HuH-7.5 (cell line): Measurements from ENCODE around the gene JAKMIP1.
A peak's percentile ranks its signal among the peaks of the same experiment; 100 is the strongest.

Experiments used
- DNase-seq: peaks from one replicate; pipeline ENCODE4 v3.0.0; 2011; ENCODE audit warnings: low spot score

JAKMIP1 gene

GRCh38 chr4:6200011-6200921 is at the start of gene JAKMIP1:
Gene JAKMIP1, minus strand, starts transcription at chr4:6200549. Its CDS starts 87,699 bp downstream, at chr4:6112850.
- peak; percentile 96 for DNase-seq

DNA sequence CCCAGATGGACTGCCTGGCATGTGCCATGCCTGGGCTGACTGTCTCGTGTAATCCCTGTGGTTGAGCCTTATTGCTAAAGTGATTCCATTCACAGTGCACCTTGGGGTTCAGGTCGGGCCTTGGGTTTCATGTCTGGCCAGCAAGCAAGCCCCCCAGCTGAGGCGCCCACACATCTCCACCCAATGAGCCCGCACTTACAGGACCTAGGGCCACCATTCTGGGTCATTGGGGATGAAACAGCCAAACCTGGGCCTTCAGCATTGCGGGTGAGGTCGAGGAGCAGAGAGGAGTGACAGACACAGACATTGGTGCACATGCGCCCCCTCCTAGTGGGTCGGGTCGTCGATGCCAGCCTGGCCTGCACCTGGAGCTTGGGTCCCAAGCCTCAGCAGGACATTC is 48.0 kb upstream of the JAKMIP1 start:
- no peak for DNase-seq

DNA sequence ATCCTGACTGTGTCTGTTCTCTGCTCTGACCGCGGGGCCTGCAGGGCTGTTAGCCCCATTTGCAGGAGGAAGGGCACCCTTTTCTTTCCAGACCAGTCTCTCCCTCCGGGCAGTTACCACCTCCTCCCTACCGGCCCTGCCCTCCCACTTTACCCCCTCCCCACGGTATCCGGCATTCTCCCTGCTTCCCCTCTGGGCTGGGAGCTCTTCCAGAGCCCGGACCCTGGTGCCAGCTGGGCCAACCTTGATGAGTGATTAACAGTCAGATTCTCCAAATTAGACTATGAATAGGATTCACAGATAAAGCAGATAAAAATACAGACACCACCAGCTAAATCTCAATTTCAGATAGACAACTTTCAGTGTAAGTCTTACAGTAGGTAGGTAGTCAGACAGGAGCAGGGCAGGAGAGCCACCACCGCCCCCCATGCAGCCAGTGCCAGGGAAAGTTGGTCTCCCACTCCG is 45.9 kb upstream of the JAKMIP1 start:
- DNase-seq: no peak

GRCh38 chr4:6245246-6246169 is 45.2 kb upstream of the JAKMIP1 start:
- no peak for DNase-seq

GRCh38 chr4:6242271-6243029 is 42.1 kb upstream of the JAKMIP1 start:
- no peak for DNase-seq

DNA sequence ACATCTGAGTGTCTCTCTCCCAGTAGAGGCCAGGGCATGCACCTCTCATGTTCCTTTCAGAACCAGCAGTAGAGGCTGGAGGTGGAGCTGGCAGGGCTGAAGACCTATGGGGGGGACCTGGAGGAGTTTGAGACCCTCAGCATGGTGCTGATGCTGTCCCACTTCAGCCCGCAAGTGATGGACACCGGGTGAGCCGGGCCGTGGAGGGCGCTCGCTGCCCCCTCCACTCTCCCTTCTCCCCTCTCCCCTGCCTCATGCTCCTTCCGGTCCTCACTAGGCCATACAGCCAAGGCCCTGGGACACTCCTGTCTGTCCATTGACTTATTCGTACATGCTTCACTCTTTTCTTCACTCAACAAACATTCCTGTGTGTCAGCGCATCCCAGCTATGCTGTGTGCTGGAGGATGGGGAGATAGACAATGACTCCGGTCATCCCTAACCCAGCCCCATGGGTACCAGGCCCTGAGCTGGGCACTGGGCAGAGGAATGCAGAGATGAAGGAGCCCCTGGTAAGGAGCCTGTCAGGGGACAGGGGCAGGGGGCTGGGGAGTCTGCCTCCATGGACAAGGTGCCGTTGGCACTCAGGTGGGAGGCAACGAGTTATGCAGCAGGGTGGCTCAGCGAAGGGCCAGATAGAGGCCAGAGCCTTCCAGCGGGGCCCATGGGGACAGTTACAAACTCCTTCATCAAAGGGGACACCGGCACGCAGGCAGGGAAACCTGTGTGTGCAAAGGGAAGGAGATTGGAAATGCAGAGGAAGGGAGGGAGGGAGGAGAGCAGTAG is 40.9 kb upstream of the JAKMIP1 start:
- no peak for DNase-seq

DNA sequence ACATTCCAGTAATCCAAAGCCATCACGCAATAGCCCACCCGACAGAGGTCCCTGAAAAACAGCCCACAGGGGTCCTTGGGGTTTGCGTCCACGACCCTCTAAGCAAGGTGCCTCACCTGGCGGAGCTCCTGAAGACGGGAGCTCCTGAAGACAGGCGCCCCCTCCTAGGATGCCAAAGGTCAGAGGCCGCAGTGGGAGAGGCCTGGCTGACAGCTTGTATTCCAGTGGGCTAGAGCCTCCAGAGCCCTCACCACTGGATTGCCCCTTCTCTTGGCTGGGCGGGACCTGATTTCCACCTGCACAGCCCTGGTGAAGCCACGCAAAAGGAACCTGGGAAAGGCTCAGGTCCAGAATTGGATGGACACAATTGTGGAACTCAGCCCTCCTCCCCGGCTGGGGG is 39.6 kb upstream of the JAKMIP1 start:
- no peak for DNase-seq

DNA sequence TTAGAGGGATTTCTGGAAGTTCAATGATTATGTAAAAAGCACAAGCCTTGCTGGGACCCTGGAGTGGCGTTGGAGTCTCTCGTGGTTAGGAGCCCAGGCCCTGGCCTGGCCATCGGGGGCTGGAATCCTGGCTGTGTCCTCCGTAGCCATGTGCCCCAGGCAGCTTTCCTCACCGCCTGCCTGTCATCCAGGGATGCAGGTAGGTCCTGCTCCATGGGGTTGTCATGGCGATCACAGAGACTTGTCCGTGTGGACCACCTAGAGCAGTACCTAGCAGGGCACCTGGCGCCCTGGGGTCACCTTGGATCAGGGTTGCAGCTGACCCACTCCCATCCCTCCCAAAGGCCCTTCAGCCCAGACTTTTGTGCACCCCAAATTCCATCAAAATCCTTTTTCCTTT is 39.1 kb upstream of the JAKMIP1 start:
- DNase-seq: no peak

DNA sequence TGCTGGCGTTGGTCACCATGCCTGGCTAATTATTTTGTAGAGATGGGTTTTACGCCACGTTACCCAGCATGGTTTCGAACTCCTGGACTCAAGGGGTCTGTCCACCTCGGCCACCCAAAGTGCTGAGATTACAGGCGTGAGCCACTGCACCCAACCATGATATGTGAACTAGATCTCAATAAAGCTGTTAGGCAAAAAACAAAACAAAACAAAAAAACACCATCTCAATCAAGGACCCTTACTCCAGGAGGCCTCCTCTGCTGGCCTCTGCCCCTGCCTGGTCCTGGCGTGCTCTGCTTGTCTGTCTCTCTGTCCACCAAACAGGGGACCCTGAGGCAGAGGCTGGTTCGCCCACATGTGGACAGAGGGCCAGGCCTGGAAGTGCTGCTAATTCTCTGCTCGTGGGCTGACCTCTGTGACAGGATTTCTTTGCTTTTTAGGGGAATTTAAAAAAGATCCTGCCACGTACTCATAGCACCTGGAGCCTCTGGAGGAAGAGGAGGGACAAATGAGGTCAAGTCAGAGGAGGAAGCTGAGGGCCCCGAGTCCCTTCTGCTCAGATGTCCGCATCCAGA is 36.6 kb upstream of the JAKMIP1 start:
- DNase-seq: no peak

DNA sequence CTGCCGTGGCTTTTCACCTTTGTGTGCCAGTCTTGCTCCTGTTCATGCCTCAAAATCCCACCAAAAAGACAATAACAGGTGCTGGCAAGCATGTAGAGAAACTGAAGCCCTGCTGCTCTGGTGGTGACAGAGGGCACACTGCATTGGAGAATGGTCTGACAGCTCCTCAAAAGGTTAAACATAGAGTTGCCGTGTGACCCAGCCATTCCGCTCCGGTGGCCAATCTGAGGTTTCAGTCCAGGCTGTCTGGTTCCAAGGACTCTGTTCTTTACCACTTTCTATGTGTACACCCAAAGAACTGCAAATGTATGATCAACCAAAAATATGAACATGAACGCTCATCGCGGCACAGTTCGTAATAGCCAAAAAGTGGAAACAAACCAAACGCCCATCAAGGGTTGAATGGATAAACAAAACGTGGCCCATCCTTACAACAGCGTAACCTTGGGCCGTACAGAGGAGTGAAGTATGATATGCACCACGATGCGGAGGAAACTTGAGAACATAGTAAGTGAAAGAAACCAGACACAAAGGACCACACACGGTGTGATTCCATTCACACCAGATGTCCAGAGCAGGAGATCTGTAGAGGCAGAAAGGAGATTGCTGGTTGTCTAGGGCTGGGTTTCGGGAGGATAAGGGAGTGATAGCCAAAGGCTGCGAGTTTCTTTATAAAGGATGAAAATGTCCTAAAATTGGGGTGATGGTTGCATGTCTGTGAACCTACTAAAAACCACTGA is 35.7 kb upstream of the JAKMIP1 start:
- DNase-seq: no peak

DNA sequence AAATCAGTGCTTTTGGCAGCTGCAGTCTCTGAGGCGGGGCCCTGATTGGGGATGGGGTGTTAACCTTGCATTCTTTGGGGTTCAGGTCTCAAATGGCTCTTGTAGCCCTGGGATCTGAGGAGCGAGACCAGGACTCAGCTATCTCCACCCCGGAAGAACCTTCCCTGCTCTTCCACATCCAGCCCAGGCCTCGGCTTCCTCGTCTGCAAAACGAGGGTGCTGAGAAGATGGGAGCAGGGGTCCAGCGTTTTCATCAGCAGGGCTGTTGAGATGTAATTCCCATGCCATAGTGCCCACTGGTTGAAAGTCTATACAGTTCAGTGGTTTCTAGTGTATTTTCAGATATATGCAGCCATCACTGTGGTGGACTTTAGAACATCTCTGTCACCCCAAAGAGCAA is 34.7 kb upstream of the JAKMIP1 start:
- DNase-seq: no peak

DNA sequence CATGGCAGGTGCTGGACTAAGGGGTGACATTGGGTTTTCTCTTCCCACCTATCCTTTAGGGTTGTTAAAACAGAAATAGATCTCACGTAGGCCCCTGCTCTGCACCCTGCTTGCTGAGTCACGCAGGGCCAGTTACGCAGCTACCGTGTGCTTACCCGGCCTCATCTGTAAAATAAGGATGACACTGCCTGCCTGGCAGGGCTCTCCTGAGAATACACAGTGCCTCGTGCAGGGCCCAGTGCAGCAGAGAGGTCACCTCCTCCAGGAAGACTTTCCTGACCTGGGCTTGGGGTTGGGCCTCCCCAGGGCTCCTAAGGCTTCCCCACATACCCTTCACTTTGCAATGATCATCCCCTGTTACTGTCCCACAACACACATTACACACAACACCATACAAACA is 33.6 kb upstream of the JAKMIP1 start:
- DNase-seq: no peak

- no peak for DNase-seq
Observed at GRCh38 chr4:6232836-6233785, 32.8 kb upstream of the JAKMIP1 start.

GRCh38 chr4:6231663-6232165 is 31.4 kb upstream of the JAKMIP1 start:
- DNase-seq: no peak

GRCh38 chr4:6230827-6231662 is 30.7 kb upstream of the JAKMIP1 start:
- DNase-seq: no peak

- no peak for DNase-seq
Observed at GRCh38 chr4:6230502-6230785, 30.1 kb upstream of the JAKMIP1 start.

GRCh38 chr4:6229671-6230501 is 29.5 kb upstream of the JAKMIP1 start:
- DNase-seq: no peak
